ENCODE data around the gene SRSF9. TPM values are rescaled to one million over a fixed set of nuclear protein-coding genes. Genes with fewer than 3 reads are reported as not detected.

Gene SRSF9
- total and polyA plus RNA-seq, 2 of the 13 experiments (the other 11 are each of a cell fraction or from before 2014, with no cell fraction given) = 125 to 144 TPM

GRCh38 chr12:120498870-120499515, 29.4 kb upstream of the SRSF9 start:
- intact Hi-C loops (cut with micrococcal nuclease; ENCODE audit: unreplicated experiment) (loop anchor here (5.0 kb wide), 1 partner anchor 38 kb away; no protein-coding TSS in a partner anchor), in situ Hi-C loops (cut with HindIII; ENCODE audit: extremely low pct_ligation_motif_present, low pct_unique_long_range_greater_than_20kb) (no loop called here)
- H3K79me2 ChIP-seq (ENCODE audit: insufficient read depth, low read length) = peaks cover 27% of the 10 kb centered on the region
- CTCF ChIA-PET (ENCODE audit: low intra/inter-chr PET ratio, low total read pairs) = no interaction called here
- H3K4me3 ChIP-seq (replicated peaks in 1 of 3; ENCODE audit: insufficient read depth in 1 of 3, low read depth in 2 of 3, low read length in 3 of 3) = no peak overlapping the region
- no peaks in the 10 kb centered on the region for H3K9me3 ChIP-seq (ENCODE audit: low read length)
- no peak overlapping the region for H3K27ac ChIP-seq (ENCODE audit: extremely low read length, insufficient read depth, low read length)
- H2AFZ ChIP-seq (ENCODE audit: low read length) = no peak overlapping the region
- POLR2A ChIA-PET = interaction anchor here (0.9 to 1.0 kb wide), 3 partner anchors 11 to 36 kb away, joined by 3 read pairs; partner anchors contain the start of gene COQ5
- 96% methylated on average over 3 of the region's 3 CpGs for WGBS (ENCODE audit: low lambda C conversion rate)
- no peak for FAIRE-seq
- TF ChIP-seq POLR2A (IDR thresholded peaks at IDR 0.05; ENCODE audit: insufficient read depth in 1 of 2, low read depth in 2 of 2, low read length in 2 of 2) (peak in 1 of 2 experiments; percentile 49; a peak in 1 of 4 replicates), POLR2G (IDR thresholded peaks at IDR 0.05; ENCODE audit: low read depth, low read length) (0 out of 2 replicates have a peak, but pooled peaks have one; percentile 60), POLR2AphosphoS5 (IDR thresholded peaks at IDR 0.05; ENCODE audit: low read depth, low read length) (peak; percentile 62), SPEN (CRISPR knock-in tag; IDR thresholded peaks at IDR 0.05; ENCODE audit: low read depth) (no peak), ZNF564 (CRISPR knock-in tag; IDR thresholded peaks at IDR 0.05) (no peak), GLI4 (CRISPR knock-in tag; IDR thresholded peaks at IDR 0.05; ENCODE audit: borderline replicate concordance) (no peak), KLF11 (CRISPR knock-in tag; IDR thresholded peaks at IDR 0.05) (no peak), THRA (CRISPR knock-in tag; IDR thresholded peaks at IDR 0.05; ENCODE audit: borderline replicate concordance) (no peak), ZNF816 (CRISPR knock-in tag; IDR thresholded peaks at IDR 0.05; ENCODE audit: borderline replicate concordance) (no peak), ZSCAN5A (CRISPR knock-in tag; IDR thresholded peaks at IDR 0.05; ENCODE audit: borderline replicate concordance) (no peak), RBFOX2 (IDR thresholded peaks at IDR 0.05; ENCODE audit: low read depth, low read length) (0 out of 2 replicates have a peak, but pooled peaks have one; percentile 2), PAF1 (CRISPR knock-in tag; IDR thresholded peaks at IDR 0.05) (peak; percentile 88), RBM22 (optimal IDR thresholded peaks at IDR 0.05; ENCODE audit: low read length) (peak; percentile 74), MXI1 (IDR thresholded peaks at IDR 0.05; ENCODE audit: borderline replicate concordance, low read depth, low read length) (no peak), THAP7 (CRISPR knock-in tag; IDR thresholded peaks at IDR 0.05) (no peak)
- peaks cover 10% of the 10 kb centered on the region for H4K20me1 ChIP-seq (ENCODE audit: insufficient read depth, low read length)
- peaks cover 4 to 18% of the 10 kb centered on the region in 2 experiments for H3K36me3 ChIP-seq (replicated peaks in 1 of 2; ENCODE audit: control insufficient read depth in 1 of 2, insufficient read depth in 2 of 2, low read length in 2 of 2)
- no peak overlapping the region for H3K9ac ChIP-seq (ENCODE audit: insufficient read depth, low read depth, low read length)
- H3K27me3 ChIP-seq (ENCODE audit: control insufficient read depth in 1 of 2, insufficient read depth in 2 of 2, low read length in 2 of 2) = no peaks in the 10 kb centered on the region; a peak in 1 of 5 replicates
- no peak for DNase-seq (ENCODE audit: low spot score)
- H3K4me2 ChIP-seq (ENCODE audit: low read depth, low read length) = no peak overlapping the region
- BruUV-seq (replicated peaks) = no TSS peak
- ATAC-seq = no peak
- H3K4me1 ChIP-seq (ENCODE audit: insufficient read depth, low read length) = peaks cover 28% of the 10 kb centered on the region

Measured in HepG2 (cell line).